Progenitor cell of endocrine pancreas (in vitro differentiated cells): ENCODE data around the gene VGLL4. TPM values are rescaled to one million over a fixed set of nuclear protein-coding genes. Genes with fewer than 3 reads are reported as not detected.

Experiments
- DNase-seq: peaks from one replicate; pipeline ENCODE4 v3.0.0; 2021; ENCODE audit warnings: low spot score; ENCODE audit not compliant: unreplicated experiment
- H3K27ac Mint-ChIP-seq: 2 replicates; pipeline ENCODE4 v1.8.0; 2021; ENCODE audit warnings: mild to moderate bottlenecking, moderate library complexity, mixed read lengths
- H3K27me3 Mint-ChIP-seq: 2 replicates; pipeline ENCODE4 v1.8.0; 2021; ENCODE audit warnings: mixed read lengths
- H3K36me3 Mint-ChIP-seq: 2 replicates; pipeline ENCODE4 v1.8.0; 2022; ENCODE audit warnings: mixed read lengths; ENCODE audit not compliant: insufficient read depth
- H3K4me1 Mint-ChIP-seq: 2 replicates; pipeline ENCODE4 v1.8.0; 2021; ENCODE audit warnings: low read depth, mixed read lengths
- H3K4me3 Mint-ChIP-seq: 2 replicates; pipeline ENCODE4 v1.8.0; 2021; ENCODE audit warnings: low read depth, mild to moderate bottlenecking, moderate library complexity, mixed read lengths
- H3K9me3 Mint-ChIP-seq: 2 replicates; pipeline ENCODE4 v1.8.0; 2021; ENCODE audit warnings: low read depth, mixed read lengths
- total RNA-seq: library from RNA; stranded (reverse); gene quantifications from 2 replicates; pipeline ENCODE4 v1.2.1, GENCODE V29; 2021
- TF ChIP-seq, protein P1 (sequence below): fragments of 200-600 bp; sonication (generic); IDR thresholded peaks from one replicate; pipeline ENCODE4 v1.5.0; 2021; ENCODE audit warnings: antibody characterized with exemption, mild to moderate bottlenecking; ENCODE audit not compliant: unreplicated experiment

Gene VGLL4
- total RNA-seq, 1 donor from 2014 or later, result 93.2 TPM

DNA sequence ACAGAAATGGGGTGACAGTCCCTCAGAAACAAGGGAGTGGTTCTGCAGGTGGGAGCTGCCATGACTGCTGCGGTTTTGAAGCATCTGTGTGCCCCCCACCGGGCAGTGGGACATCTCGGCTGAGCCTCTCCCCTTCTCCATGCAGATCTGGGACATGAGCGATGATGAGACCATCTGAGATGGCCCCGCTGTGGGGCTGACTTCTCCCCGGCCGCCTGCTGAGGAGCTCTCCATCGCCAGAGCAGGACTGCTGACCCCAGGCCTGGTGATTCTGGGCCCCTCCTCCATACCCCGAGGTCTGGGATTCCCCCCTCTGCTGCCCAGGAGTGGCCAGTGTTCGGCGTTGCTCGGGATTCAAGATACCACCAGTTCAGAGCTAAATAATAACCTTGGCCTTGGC lies 89.0 kb downstream of the VGLL4 start:
- TF ChIP-seq, protein P1, sequence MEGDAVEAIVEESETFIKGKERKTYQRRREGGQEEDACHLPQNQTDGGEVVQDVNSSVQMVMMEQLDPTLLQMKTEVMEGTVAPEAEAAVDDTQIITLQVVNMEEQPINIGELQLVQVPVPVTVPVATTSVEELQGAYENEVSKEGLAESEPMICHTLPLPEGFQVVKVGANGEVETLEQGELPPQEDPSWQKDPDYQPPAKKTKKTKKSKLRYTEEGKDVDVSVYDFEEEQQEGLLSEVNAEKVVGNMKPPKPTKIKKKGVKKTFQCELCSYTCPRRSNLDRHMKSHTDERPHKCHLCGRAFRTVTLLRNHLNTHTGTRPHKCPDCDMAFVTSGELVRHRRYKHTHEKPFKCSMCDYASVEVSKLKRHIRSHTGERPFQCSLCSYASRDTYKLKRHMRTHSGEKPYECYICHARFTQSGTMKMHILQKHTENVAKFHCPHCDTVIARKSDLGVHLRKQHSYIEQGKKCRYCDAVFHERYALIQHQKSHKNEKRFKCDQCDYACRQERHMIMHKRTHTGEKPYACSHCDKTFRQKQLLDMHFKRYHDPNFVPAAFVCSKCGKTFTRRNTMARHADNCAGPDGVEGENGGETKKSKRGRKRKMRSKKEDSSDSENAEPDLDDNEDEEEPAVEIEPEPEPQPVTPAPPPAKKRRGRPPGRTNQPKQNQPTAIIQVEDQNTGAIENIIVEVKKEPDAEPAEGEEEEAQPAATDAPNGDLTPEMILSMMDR, result no peak
- no peaks in the 10 kb centered on the region for H3K27me3 Mint-ChIP-seq
- H3K4me3 Mint-ChIP-seq, result no peak overlapping the region
- no peaks in the 10 kb centered on the region for H3K9me3 Mint-ChIP-seq
- no peak for DNase-seq
- peaks cover 4% of the 10 kb centered on the region for H3K4me1 Mint-ChIP-seq
- peaks cover 32% of the 10 kb centered on the region for H3K36me3 Mint-ChIP-seq
- no peak overlapping the region for H3K27ac Mint-ChIP-seq

- TF ChIP-seq, protein P1, result no peak
- DNase-seq, result no peak
- no peak overlapping the region for H3K4me3 Mint-ChIP-seq
- no peaks in the 10 kb centered on the region for H3K27me3 Mint-ChIP-seq
- peaks cover 34% of the 10 kb centered on the region for H3K36me3 Mint-ChIP-seq
- H3K9me3 Mint-ChIP-seq, result no peaks in the 10 kb centered on the region
- H3K27ac Mint-ChIP-seq, result no peak overlapping the region
- peaks cover 4% of the 10 kb centered on the region for H3K4me1 Mint-ChIP-seq
Observed at GRCh38 chr3:11554236-11554610, 89.5 kb downstream of the VGLL4 start.

- peaks cover 35% of the 10 kb centered on the region for H3K36me3 Mint-ChIP-seq
Observed at GRCh38 chr3:11553436-11554235, 90.1 kb downstream of the VGLL4 start.

DNA sequence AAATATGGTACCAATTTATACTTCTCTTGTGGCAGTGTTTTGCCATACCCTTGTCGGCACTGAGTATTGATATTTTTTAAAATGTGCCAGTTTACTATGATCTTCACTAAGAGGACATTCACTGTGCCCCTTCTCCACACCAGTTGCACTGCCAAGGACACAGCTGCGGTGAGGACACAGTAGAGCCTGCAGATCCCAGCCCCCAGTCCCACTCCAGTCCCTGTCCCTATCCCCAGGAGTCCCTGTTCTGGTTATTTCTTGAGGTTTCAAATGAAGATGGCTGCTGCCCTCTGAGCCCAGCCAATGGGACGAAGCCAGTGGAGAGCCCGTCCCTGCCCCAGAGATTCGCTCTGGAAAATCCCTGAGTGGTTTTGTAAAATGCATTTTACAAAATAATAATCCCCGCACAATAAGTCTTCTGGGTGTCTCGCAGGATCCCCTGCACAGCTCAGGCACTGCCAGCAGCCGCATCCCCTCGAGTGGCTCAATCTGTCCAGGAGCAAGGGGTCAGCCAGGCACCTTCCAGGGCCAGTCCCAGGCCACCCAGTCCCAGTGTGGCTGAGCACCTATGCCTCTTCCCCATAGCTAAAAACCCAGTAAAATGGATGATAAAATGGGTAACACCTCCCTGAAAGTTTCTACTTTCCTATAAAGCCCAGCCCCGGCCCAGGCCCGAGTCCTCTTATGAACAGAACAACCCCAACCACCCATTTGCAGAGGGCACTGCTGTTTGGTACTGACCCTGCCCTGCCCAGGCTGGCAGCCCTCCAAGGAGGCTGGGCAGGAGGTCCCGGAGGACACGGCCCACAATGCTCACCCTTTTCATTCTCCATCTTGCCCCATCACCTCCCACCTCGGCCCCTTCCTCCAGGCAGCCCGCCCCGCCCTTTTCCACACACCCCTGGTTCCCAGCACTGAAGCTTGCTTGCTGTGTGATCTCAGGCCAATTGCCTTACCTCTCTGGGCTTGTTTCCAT lies 91.1 kb downstream of the VGLL4 start:
- Mint-ChIP-seq H3K36me3 (peaks cover 33% of the 10 kb centered on the region), H3K4me1 (peaks cover 2% of the 10 kb centered on the region), H3K27me3 (no peaks in the 10 kb centered on the region), H3K27ac (peak overlapping the region; percentile 56), H3K9me3 (no peaks in the 10 kb centered on the region), H3K4me3 (no peak overlapping the region)
- TF ChIP-seq, protein P1, result no peak
- no peak for DNase-seq

More at GRCh38 chr3:11553436-11554235, 90.1 kb downstream of the VGLL4 start:
- peaks cover 4% of the 10 kb centered on the region for H3K4me1 Mint-ChIP-seq
- TF ChIP-seq, protein P1, result no peak
- peak overlapping the region; percentile 69 for H3K27ac Mint-ChIP-seq
- no peaks in the 10 kb centered on the region for H3K9me3 Mint-ChIP-seq
- H3K4me3 Mint-ChIP-seq, result no peak overlapping the region
- H3K27me3 Mint-ChIP-seq, result no peaks in the 10 kb centered on the region
- no peak for DNase-seq

DNA sequence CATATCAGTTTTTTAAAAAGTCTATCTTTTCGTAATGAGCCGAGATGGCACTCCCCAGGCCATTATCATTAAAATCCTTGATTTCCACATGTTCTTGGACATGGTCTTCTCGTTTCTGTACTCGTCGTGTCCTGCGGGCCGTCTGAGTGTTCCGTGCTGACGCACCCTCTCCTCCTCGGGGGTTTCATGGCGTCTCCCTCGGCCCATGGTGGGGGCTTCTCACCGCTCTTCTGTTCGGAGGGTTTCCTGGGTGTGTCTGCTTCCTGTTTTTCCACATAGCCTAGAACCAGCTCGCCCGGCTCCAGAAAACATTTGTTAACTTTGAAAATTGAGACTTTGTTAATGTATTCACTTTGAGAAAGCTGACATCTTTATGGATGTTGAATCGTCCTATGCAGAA lies 92.7 kb downstream of the VGLL4 start:
- DNase-seq, result no peak
- no peak overlapping the region for H3K4me3 Mint-ChIP-seq

More for the DNA sequence above, 92.7 kb downstream of the VGLL4 start:
- Mint-ChIP-seq H3K27me3 (no peaks in the 10 kb centered on the region), H3K36me3 (peaks cover 25% of the 10 kb centered on the region), H3K27ac (no peak overlapping the region), H3K4me1 (no peaks in the 10 kb centered on the region), H3K9me3 (no peaks in the 10 kb centered on the region)
- TF ChIP-seq, protein P1, result no peak
